ENCODE measurements around the gene PMF1.
"Not testable (repeated sequence)": the region's sequence is repeated elsewhere in the genome, so short reads cannot be mapped to it uniquely, and the experiment has no call there.

The PMF1 gene

GRCh38 chr1:156196445-156196844 is 16.4 kb upstream of the PMF1 start:
- no peak for DNase-seq (ENCODE audit: low read depth)

- no peak for DNase-seq (ENCODE audit: low read depth)
These were observed 13.9 kb upstream of the PMF1 start for GRCh38 chr1:156198831-156199349.

GRCh38 chr1:156200044-156200443 is 12.8 kb upstream of the PMF1 start:
- no peak for DNase-seq (ENCODE audit: low read depth)

- no peak for DNase-seq (ENCODE audit: low read depth)
These were observed 9.5 kb upstream of the PMF1 start for GRCh38 chr1:156203331-156203730.

- DNase-seq (ENCODE audit: low read depth), result no peak
These were observed 8.1 kb upstream of the PMF1 start for GRCh38 chr1:156204686-156205085.

GRCh38 chr1:156211243-156211642 is 1.6 kb upstream of the PMF1 start:
- no peak for DNase-seq (ENCODE audit: low read depth)

GRCh38 chr1:156212130-156212529 is 677 bp upstream of the PMF1 start:
- no peak for DNase-seq (ENCODE audit: low read depth)

GRCh38 chr1:156213644-156213966 is 798 bp downstream of the PMF1 start:
- DNase-seq (ENCODE audit: low read depth), result no peak

- no peak for DNase-seq (ENCODE audit: low read depth)
These were observed 1.4 kb downstream of the PMF1 start for GRCh38 chr1:156214024-156214748.

GRCh38 chr1:156216361-156217086 is 3.7 kb downstream of the PMF1 start:
- DNase-seq (ENCODE audit: low read depth), result not testable (repeated sequence)

GRCh38 chr1:156217871-156218270 is 5.1 kb downstream of the PMF1 start:
- no peak for DNase-seq (ENCODE audit: low read depth)

GRCh38 chr1:156220226-156220625 is 7.4 kb downstream of the PMF1 start:
- DNase-seq (ENCODE audit: low read depth), result no peak

- no peak for DNase-seq (ENCODE audit: low read depth)
These were observed 9.3 kb downstream of the PMF1 start for GRCh38 chr1:156221986-156222692.

GRCh38 chr1:156225677-156226014 is 12.8 kb downstream of the PMF1 start:
- no peak for DNase-seq (ENCODE audit: low read depth)

- no peak for DNase-seq (ENCODE audit: low read depth)
These were observed 13.3 kb downstream of the PMF1 start for GRCh38 chr1:156226116-156226538.

- DNase-seq (ENCODE audit: low read depth), result no peak
These were observed 14.0 kb downstream of the PMF1 start for GRCh38 chr1:156226782-156227181.

GRCh38 chr1:156228501-156228900 is 15.7 kb downstream of the PMF1 start:
- DNase-seq (ENCODE audit: low read depth), result no peak

GRCh38 chr1:156229809-156230472 is 17.1 kb downstream of the PMF1 start:
- DNase-seq (ENCODE audit: low read depth), result no peak

- DNase-seq (ENCODE audit: low read depth), result no peak
These were observed 17.6 kb downstream of the PMF1 start for GRCh38 chr1:156230473-156230837.

- no peak for DNase-seq (ENCODE audit: low read depth)
These were observed 19.5 kb downstream of the PMF1 start for GRCh38 chr1:156232201-156232894.

- DNase-seq (ENCODE audit: low read depth), result no peak
These were observed 20.8 kb downstream of the PMF1 start for GRCh38 chr1:156233426-156234127.
